Skin epidermis (tissue), 12 donors: ENCODE data around the gene MOB3B.
"Not testable (repeated sequence)": the region's sequence is repeated elsewhere in the genome, so short reads cannot be mapped to it uniquely, and the experiment has no call there.

ENCODE experiments used
- H3K27ac ChIP-seq, 21 experiments: fragments of 200-600 bp; sonication (generic) in 11 of 21; one replicate each; pipeline ENCODE4 v1.5.0; 2020; ENCODE audit warnings: mild to moderate bottlenecking in 3 of 21, inconsistent platforms in 2 of 21, moderate library complexity in 2 of 21
- H3K4me3 ChIP-seq, 7 experiments: fragments of 200-600 bp; sonication (generic) in 2 of 7; one replicate each; pipeline ENCODE4 v1.5.0; 2020; ENCODE audit warnings: inconsistent platforms in 2 of 7, mild to moderate bottlenecking in 2 of 7, moderate library complexity in 1 of 7

The MOB3B gene

GRCh38 chr9:27527702-27528075, 1.9 kb downstream of the MOB3B start:
- peak overlapping the region; percentile 50 to 85 (median 70) for H3K4me3 ChIP-seq

DNA sequence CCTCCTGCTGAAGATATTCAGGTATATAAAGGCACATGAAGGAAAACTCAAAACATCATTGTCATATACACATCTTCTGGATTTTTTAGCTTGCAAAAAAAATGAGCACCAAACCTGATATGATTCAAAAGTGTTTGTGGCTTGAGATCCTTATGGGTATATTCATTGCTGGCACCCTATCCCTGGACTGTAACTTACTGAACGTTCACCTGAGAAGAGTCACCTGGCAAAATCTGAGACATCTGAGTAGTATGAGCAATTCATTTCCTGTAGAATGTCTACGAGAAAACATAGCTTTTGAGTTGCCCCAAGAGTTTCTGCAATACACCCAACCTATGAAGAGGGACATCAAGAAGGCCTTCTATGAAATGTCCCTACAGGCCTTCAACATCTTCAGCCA, 5.4 kb downstream of the MOB3B start, which contains the start of gene IFNK:
IFNK (plus strand) TSS at position 55 of the 400 bp plus-strand sequence; CDS start at position 102, 47 bp downstream.
- H3K27ac ChIP-seq, result peak within 1 kb of the TSS in 1 of 21 experiments; percentile 5
- H3K4me3 ChIP-seq, result no peak within 1 kb of the TSS

More at GRCh38 chr9:27527702-27528075, 1.9 kb downstream of the MOB3B start:
- peak overlapping the region in 19 of 21 experiments; percentile 78 to 96 (median 91) for H3K27ac ChIP-seq

- no peak overlapping the region for H3K27ac ChIP-seq
- no peak overlapping the region for H3K4me3 ChIP-seq
These were observed 6.5 kb downstream of the MOB3B start for GRCh38 chr9:27523141-27523540.

DNA sequence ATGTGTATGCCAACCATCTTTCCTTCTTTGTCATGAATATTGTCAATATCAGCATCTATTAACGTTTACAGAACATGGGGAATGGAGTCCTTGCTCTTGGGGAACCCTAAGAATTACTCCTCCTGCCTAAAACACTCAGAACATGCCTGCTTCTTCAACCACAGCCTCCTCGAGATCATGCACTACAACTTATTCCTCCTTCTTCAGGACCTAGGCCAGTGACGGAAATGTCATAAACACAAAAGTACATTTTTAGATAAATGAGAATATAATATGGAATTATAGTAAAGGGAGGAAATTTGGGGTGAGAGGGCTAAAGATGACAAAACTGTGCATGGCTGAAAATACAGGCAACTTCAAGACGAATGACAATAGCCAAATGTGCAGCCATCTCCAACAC, 8.6 kb downstream of the MOB3B start:
- no peak overlapping the region for H3K27ac ChIP-seq
- no peak overlapping the region for H3K4me3 ChIP-seq

DNA sequence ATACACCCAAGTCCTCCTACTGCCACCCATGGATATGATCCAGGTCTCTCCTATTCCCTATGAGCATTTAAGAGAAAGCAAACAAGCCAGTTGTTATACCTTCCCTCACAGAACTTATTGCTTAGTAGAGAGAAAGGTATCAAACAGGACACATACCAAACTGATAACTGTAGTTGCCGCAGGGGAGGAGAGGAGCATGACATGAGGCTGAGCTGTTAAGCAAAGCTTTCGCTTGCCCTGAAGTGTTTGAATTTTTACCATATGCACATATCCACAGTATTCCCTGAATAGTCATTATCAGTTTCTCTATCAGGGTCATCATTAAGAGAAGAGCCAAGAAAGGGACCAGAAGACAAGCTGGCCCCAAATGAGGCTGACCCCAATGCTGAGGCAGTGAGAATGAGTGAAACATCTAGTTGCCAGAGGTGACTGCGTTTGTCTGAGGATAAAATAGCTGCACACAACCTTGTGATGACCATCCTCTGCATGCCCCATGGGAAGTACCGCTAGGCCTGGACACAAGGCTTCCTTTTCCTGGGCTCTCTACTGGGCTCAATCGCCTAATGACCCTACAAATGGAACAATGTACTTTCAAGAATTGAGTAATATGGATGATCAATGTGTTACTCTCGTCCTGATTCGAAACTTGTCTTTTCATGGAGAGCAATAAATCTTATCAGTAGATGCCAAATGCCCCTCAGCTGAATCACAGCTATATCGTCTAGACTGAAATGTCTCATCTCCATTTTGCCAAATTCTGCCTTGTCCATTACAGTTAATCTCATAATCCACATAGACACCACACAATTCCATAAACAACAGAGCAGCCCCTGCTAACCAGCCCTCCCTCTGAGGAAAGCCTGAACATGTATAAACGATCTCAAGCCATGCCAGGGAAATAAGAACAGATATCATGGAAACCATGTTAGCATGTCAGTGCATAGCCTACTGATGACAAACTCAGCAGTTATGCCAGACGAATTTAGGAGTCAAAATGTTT, 9.8 kb downstream of the MOB3B start:
- H3K4me3 ChIP-seq, result no peak overlapping the region
- peak overlapping the region in 6 of 21 experiments; percentile 5 to 57 (median 29) for H3K27ac ChIP-seq

- no peak overlapping the region for H3K4me3 ChIP-seq
These were observed 10.8 kb downstream of the MOB3B start for GRCh38 chr9:27518809-27519208.

GRCh38 chr9:27518006-27518405, 11.6 kb downstream of the MOB3B start:
- no peak overlapping the region for H3K27ac ChIP-seq
- no peak overlapping the region for H3K4me3 ChIP-seq

More at GRCh38 chr9:27518809-27519208, 10.8 kb downstream of the MOB3B start:
- H3K27ac ChIP-seq, result peak overlapping the region in 1 of 21 experiments; percentile 14

- Histone ChIP-seq H3K27ac (no peak overlapping the region), H3K4me3 (no peak overlapping the region)
These were observed 15.1 kb downstream of the MOB3B start for GRCh38 chr9:27514551-27514950.

- Histone ChIP-seq H3K4me3 (no peak overlapping the region), H3K27ac (no peak overlapping the region)
These were observed 17.8 kb downstream of the MOB3B start for GRCh38 chr9:27511771-27512170.

GRCh38 chr9:27510780-27511179, 18.8 kb downstream of the MOB3B start:
- no peak overlapping the region for H3K27ac ChIP-seq

GRCh38 chr9:27506981-27507380, 22.6 kb downstream of the MOB3B start:
- no peak overlapping the region for H3K4me3 ChIP-seq
- no peak overlapping the region for H3K27ac ChIP-seq

More at GRCh38 chr9:27510780-27511179, 18.8 kb downstream of the MOB3B start:
- no peak overlapping the region for H3K4me3 ChIP-seq

- Histone ChIP-seq H3K4me3 (no peak overlapping the region), H3K27ac (no peak overlapping the region)
These were observed 23.9 kb downstream of the MOB3B start for GRCh38 chr9:27505744-27506161.

DNA sequence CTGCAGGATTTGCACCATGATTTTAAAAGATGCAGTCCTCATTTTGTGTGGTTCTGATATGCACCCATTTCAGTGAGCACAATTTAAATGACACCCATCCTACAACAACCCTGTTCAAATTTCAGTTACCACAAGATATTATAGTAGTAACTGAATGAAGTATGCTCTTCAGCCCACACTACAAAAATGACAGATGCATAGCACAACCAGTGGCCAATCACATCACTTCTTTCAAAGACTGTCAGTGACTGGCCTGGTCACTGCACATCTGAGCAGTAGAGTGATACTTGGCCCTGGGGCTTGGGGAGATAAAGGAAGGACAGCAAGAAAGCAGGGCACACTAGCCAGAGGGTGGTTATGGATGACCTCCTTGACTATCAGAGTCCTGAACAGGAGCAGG, 25.4 kb downstream of the MOB3B start:
- Histone ChIP-seq H3K27ac (no peak overlapping the region), H3K4me3 (no peak overlapping the region)

- Histone ChIP-seq H3K27ac (no peak overlapping the region), H3K4me3 (no peak overlapping the region)
These were observed 26.0 kb downstream of the MOB3B start for GRCh38 chr9:27503623-27504022.

DNA sequence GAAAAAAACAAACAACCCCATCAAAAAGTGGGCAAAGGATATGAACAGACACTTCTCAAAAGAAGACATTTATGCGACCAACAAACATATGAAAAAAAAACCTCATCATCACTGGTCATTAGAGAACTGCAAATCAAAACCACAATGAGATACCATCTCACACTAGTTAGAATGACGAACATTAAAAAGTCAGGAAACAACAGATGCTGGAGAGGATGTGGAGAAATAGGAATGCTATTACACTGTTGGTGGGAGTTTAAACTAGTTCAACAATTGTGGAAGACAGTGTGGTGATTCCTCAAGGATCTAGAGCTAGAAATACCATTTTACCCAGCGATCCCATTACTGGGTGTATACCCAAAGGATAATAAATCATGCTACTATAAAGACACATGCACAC, 28.7 kb downstream of the MOB3B start:
- not testable (repeated sequence) for H3K4me3 ChIP-seq, H3K27ac ChIP-seq

DNA sequence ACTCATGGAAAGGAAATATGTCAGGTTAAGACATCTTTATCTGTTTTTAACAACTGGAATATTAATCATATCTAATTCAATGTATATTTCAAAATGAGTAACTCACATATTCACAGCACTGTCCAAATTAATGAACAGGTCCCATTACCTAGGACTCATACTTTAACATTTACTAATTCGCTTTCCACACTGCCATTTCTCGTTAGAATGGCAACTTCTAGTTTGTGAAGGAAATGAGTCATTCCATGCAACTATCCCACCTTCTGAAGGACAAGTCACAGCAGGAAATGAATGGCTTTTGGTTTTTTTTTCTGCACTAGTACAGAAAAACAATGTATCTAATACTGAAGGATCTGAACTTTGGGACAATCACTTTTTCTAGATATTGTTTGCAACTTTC, 30.2 kb downstream of the MOB3B start:
- Histone ChIP-seq H3K27ac (peak overlapping the region in 10 of 21 experiments; percentile 0 to 70 (median 41)), H3K4me3 (no peak overlapping the region)

DNA sequence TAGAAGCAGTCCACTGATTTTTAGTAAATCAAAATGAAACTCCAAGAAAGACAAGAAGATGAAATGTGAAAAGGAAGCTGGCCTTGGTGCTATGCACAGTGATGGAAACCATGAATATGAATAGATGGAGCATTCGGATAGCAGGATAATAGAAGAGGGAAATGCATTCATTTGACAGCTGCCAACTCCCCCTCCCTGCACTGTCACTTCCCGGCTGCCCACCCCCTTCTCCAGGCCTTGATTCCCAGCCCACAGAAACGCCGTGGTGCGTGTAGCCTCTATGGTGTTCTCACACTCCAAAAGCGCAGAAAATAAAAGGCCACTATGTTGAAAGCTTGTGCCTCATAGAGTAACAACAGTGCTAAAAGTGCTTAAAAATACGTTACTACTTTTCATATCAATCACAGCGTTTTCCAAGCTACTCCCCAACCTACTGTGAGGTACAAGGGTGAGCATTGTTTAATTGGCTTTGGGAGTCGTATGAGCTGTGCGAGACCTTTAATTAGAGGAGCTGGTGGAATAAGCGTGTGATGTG, 31.7 kb downstream of the MOB3B start:
- peak overlapping the region in 9 of 21 experiments; percentile 0 to 70 (median 19) for H3K27ac ChIP-seq
- no peak overlapping the region for H3K4me3 ChIP-seq

DNA sequence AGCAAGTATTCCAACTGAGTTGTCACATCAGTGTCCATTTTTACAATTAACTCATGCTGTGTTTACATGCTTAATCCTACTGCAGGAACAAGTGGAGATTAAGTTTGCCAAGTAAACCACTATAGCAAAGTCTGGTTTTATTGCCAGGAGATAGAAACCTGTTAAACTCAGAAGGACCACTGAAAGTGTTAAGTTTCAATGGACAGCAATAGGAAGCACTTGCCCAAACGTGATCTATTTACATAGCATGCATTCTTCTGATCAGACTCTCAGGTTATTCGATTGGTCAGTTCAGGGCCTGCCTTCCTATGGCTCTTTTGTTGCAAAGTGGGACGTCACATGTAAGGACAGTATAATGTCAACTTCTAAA, 33.5 kb downstream of the MOB3B start:
- H3K27ac ChIP-seq, result peak overlapping the region in 6 of 21 experiments; percentile 4 to 59 (median 40)
- no peak overlapping the region for H3K4me3 ChIP-seq

DNA sequence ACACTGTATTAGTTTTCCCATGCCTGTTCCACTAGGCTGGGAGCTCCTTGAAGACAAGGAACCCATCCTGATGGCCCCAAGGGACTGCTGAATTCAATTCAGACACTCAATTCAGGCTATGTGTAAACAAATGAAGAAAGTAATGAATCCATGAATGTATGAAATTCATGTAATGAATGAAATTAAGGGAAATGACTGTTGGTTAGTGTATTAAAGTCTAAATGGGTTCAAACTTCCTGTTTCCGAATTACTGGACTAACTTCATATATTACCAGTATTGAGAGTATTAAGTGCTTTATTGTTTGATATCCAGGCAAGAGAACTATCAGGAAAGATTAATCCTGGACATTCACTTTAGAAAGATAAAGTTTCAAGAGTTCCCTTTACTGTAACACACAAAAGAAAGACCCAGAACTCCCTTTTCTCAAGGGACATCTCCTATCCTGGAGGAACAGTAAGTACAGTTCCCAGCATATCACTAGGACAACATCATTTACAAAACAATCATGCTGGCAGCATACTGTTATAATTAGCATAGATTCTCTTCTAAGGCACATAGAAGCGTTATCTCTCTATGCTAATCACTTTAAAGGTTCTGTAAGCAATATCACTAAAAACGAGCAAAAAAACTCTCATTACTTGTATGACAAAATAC, 34.0 kb downstream of the MOB3B start:
- Histone ChIP-seq H3K4me3 (no peak overlapping the region), H3K27ac (peak overlapping the region in 3 of 21 experiments; percentile 12 to 59 (median 49))

DNA sequence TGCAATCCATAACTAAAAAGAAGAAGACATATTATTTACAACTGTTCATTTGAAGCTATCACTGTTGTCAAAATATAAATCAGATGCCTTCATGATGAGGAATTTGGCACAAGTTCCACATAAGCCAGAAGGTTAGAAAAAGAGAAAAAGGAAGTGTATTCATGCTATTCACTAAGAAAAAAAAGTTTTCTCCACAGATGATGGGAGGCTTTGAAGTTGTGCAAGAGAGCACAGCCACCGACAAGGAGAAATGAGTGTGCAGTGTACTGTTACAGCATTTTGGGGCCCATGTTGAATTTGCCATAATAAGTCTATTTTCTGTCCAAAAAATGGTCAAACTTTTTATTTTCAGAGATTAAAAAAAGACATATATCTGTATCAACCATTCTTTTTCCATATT, 38.5 kb downstream of the MOB3B start:
- Histone ChIP-seq H3K4me3 (no peak overlapping the region), H3K27ac (no peak overlapping the region)
